Mesothelial cell of epicardium (in vitro differentiated cells): ENCODE measurements around the gene GRIN2A. TPM values are rescaled to one million over a fixed set of nuclear protein-coding genes. Genes with fewer than 3 reads are reported as not detected.

ENCODE experiments used
- DNase-seq, 2 experiments: peaks; one replicate each; pipeline ENCODE4 v3.0.0; 2021; ENCODE audit warnings: low spot score in 2 of 2; ENCODE audit not compliant: unreplicated experiment in 2 of 2
- H3K27ac Mint-ChIP-seq: 2 replicates; pipeline ENCODE4 v1.8.0; 2021; ENCODE audit warnings: mixed read lengths
- H3K27me3 Mint-ChIP-seq: 2 replicates; pipeline ENCODE4 v1.8.0; 2021; ENCODE audit warnings: low read depth, mixed read lengths
- H3K36me3 Mint-ChIP-seq: 2 replicates; pipeline ENCODE4 v1.8.0; 2021; ENCODE audit warnings: mixed read lengths
- H3K4me1 Mint-ChIP-seq: 2 replicates; pipeline ENCODE4 v1.8.0; 2021; ENCODE audit warnings: mixed read lengths
- H3K4me3 Mint-ChIP-seq: 2 replicates; pipeline ENCODE4 v1.8.0; 2021; ENCODE audit warnings: mild to moderate bottlenecking, moderate library complexity, mixed read lengths
- H3K9me3 Mint-ChIP-seq: 2 replicates; pipeline ENCODE4 v1.8.0; 2021; ENCODE audit warnings: mixed read lengths
- CTCF ChIP-seq: fragments of 200-600 bp; sonication (generic); IDR thresholded peaks from one replicate; pipeline ENCODE4 v1.5.0; 2021; ENCODE audit warnings: antibody characterized with exemption; ENCODE audit not compliant: unreplicated experiment
- total RNA-seq: library from RNA; stranded (reverse); gene quantifications from 3 replicates; pipeline ENCODE4 v1.2.1, GENCODE V29; 2021

Gene GRIN2A
- total RNA-seq, 1 donor from 2014 or later, result 4.9 TPM

DNA sequence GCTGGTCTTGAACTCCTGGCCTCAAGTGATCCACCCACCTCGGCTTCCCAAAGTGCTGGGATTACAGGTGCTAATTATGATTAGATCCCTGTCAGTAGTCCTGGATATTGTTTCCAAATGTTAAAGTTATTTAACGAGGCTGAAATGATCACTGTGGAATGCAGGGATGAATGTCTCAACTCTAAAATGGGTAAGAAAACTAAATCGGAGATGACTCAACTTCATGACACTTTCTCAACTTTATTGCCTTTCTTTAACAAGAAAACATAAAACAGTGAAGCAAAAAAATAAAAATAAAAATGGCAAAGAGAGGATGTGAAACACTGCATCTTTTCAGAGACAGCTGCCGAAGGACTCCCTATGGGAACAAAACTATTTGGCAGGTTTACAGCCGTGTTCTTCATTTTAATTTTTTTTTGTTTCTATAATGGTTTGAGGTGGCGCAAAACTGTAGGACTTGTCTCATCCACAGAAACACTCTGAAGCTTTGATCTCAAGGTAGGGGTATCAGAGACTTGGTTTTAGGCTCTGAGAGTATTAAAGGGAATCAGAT, 382.0 kb downstream of the GRIN2A start:
- no peaks in the 10 kb centered on the region for H3K9me3 Mint-ChIP-seq
- no peak overlapping the region for H3K4me3 Mint-ChIP-seq
- H3K27me3 Mint-ChIP-seq, result peaks cover 2% of the 10 kb centered on the region
- no peak overlapping the region for H3K27ac Mint-ChIP-seq
- no peaks in the 10 kb centered on the region for H3K36me3 Mint-ChIP-seq
- TF ChIP-seq CTCF, result no peak
- H3K4me1 Mint-ChIP-seq, result no peaks in the 10 kb centered on the region
- DNase-seq, result no peak

- Mint-ChIP-seq H3K4me1 (no peaks in the 10 kb centered on the region), H3K36me3 (no peaks in the 10 kb centered on the region), H3K4me3 (no peak overlapping the region), H3K27me3 (no peaks in the 10 kb centered on the region), H3K27ac (no peak overlapping the region), H3K9me3 (no peaks in the 10 kb centered on the region)
- DNase-seq, result no peak
- no peak for TF ChIP-seq CTCF
Observed at GRCh38 chr16:9798952-9799580, 383.2 kb downstream of the GRIN2A start.

- no peak for TF ChIP-seq CTCF
Observed at GRCh38 chr16:9798474-9798873, 383.8 kb downstream of the GRIN2A start.

DNA sequence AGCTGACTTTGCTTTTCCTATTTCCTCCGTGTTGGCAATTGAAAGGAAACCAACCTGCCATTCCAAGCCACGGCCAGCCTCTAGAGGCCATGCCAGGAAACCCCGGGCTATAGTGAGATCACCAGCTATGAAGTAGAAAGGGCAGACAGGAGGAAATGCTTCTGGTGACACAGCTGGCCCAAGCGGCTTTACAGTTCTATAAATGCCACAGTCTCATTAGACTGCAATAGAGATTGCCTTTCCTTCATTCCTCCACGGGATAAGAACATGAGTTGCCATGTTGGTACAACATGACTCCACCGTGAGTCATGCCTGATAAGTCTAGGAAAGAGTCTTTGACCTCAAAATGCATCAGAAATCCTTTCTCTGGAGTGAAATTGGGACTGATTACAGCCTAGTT, 384.9 kb downstream of the GRIN2A start:
- Mint-ChIP-seq H3K27ac (no peak overlapping the region), H3K27me3 (no peaks in the 10 kb centered on the region), H3K4me3 (no peak overlapping the region), H3K36me3 (no peaks in the 10 kb centered on the region), H3K4me1 (no peaks in the 10 kb centered on the region), H3K9me3 (no peaks in the 10 kb centered on the region)
- TF ChIP-seq CTCF, result no peak
- DNase-seq, result no peak

More at GRCh38 chr16:9798474-9798873, 383.8 kb downstream of the GRIN2A start:
- no peak for DNase-seq
- no peaks in the 10 kb centered on the region for H3K36me3 Mint-ChIP-seq
- H3K4me1 Mint-ChIP-seq, result no peaks in the 10 kb centered on the region
- H3K4me3 Mint-ChIP-seq, result no peak overlapping the region
- H3K27me3 Mint-ChIP-seq, result no peaks in the 10 kb centered on the region
- no peaks in the 10 kb centered on the region for H3K9me3 Mint-ChIP-seq
- H3K27ac Mint-ChIP-seq, result no peak overlapping the region

DNA sequence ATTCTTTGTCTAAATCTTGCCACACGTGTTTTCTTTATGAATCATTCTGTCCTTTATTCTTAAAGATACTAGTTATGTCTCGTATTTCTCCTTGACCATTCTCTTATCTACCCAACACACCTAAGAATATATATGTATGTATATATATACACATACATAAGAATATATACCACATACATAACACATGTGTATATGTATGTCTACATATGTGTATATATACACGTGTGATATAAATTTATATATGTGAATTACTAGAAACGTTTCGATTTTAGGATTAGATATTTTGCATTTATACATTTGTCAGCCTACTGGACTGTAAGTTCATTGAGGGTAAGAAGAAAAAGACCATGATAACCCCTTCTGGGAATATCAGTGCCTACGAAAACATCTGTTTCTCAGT, 388.6 kb downstream of the GRIN2A start:
- H3K27ac Mint-ChIP-seq, result no peak overlapping the region
- no peaks in the 10 kb centered on the region for H3K36me3 Mint-ChIP-seq
- H3K9me3 Mint-ChIP-seq, result no peaks in the 10 kb centered on the region
- H3K4me3 Mint-ChIP-seq, result no peak overlapping the region
- no peak for DNase-seq
- H3K27me3 Mint-ChIP-seq, result no peaks in the 10 kb centered on the region
- TF ChIP-seq CTCF, result no peak
- H3K4me1 Mint-ChIP-seq, result peaks cover 10% of the 10 kb centered on the region
